SK-N-SH treated with all-trans-retinoic acid at 6 μM for 48 hours (cell line): ENCODE measurements around the gene EMC10.

Source experiments
- ARNTL ChIP-seq: fragments of 450-650 bp; formaldehyde crosslinking; IDR thresholded peaks from 2 replicates; pipeline ENCODE4 v1.5.0; 2020; ENCODE audit warnings: low read depth, mild to moderate bottlenecking, moderate library complexity, borderline replicate concordance
- CSDC2 ChIP-seq: fragments of 250-450 bp; sonication (Bioruptor Pico); IDR thresholded peaks from 2 replicates; pipeline ENCODE4 v1.5.0; 2020; ENCODE audit warnings: mild to moderate bottlenecking, moderate library complexity
- GLIS3 ChIP-seq: fragments of 250-450 bp; sonication (Bioruptor Pico); IDR thresholded peaks from 2 replicates; pipeline ENCODE4 v1.5.0; 2020; ENCODE audit warnings: mild to moderate bottlenecking, moderate library complexity
- PATZ1 ChIP-seq: fragments of 250-450 bp; sonication (Bioruptor Pico); IDR thresholded peaks from 2 replicates; pipeline ENCODE4 v1.8.0; 2020; ENCODE audit warnings: mild to moderate bottlenecking, moderate library complexity, borderline replicate concordance
- POU6F1 ChIP-seq: fragments of 250-450 bp; sonication (Bioruptor Pico); IDR thresholded peaks from 2 replicates; pipeline ENCODE4 v1.8.0; 2021; ENCODE audit warnings: low read depth, mild to moderate bottlenecking, moderate library complexity, borderline replicate concordance

GRCh38 chr19:50427997-50428425 lies 48.3 kb upstream of the EMC10 start:
- TF ChIP-seq PATZ1 (no peak), ARNTL (CRISPR knock-in tag) (no peak), CSDC2 (CRISPR knock-in tag) (no peak), POU6F1 (CRISPR knock-in tag) (no peak), GLIS3 (CRISPR knock-in tag) (no peak)
